ENCODE measurements around the gene CIAO1.
"Not testable (repeated sequence)": the region's sequence is repeated elsewhere in the genome, so short reads cannot be mapped to it uniquely, and the experiment has no call there.

CIAO1 gene

GRCh38 chr2:96250188-96250587 lies 15.8 kb upstream of the CIAO1 start:
- no peak for DNase-seq (ENCODE audit: low read depth)

- DNase-seq (ENCODE audit: low read depth) = no peak
Observed at GRCh38 chr2:96251721-96252292, 14.2 kb upstream of the CIAO1 start.

- DNase-seq (ENCODE audit: low read depth) = no peak
Observed at GRCh38 chr2:96252526-96252925, 13.5 kb upstream of the CIAO1 start.

GRCh38 chr2:96253006-96253405 lies 13.0 kb upstream of the CIAO1 start:
- DNase-seq (ENCODE audit: low read depth) = no peak

GRCh38 chr2:96254571-96254970 lies 11.5 kb upstream of the CIAO1 start:
- no peak for DNase-seq (ENCODE audit: low read depth)

GRCh38 chr2:96256611-96257113 lies 9.4 kb upstream of the CIAO1 start:
- DNase-seq (ENCODE audit: low read depth) = no peak

GRCh38 chr2:96257744-96258143 lies 8.3 kb upstream of the CIAO1 start:
- not testable (repeated sequence) for DNase-seq (ENCODE audit: low read depth)

- DNase-seq (ENCODE audit: low read depth) = no peak
Observed at GRCh38 chr2:96258166-96259022, 7.6 kb upstream of the CIAO1 start.

- no peak for DNase-seq (ENCODE audit: low read depth)
Observed at GRCh38 chr2:96259497-96259921, 6.5 kb upstream of the CIAO1 start.

- no peak for DNase-seq (ENCODE audit: low read depth)
Observed at GRCh38 chr2:96260387-96261260, 5.4 kb upstream of the CIAO1 start.

GRCh38 chr2:96261328-96262003 lies 4.6 kb upstream of the CIAO1 start:
- no peak for DNase-seq (ENCODE audit: low read depth)

GRCh38 chr2:96262306-96262705 lies 3.7 kb upstream of the CIAO1 start:
- DNase-seq (ENCODE audit: low read depth) = no peak

GRCh38 chr2:96264086-96264485 lies 1.9 kb upstream of the CIAO1 start:
- no peak for DNase-seq (ENCODE audit: low read depth)

GRCh38 chr2:96264656-96265348 lies 1.2 kb upstream of the CIAO1 start:
- DNase-seq (ENCODE audit: low read depth) = no peak

- DNase-seq (ENCODE audit: low read depth) = no peak
Observed at GRCh38 chr2:96265349-96265839, 631 bp upstream of the CIAO1 start.

- no peak for DNase-seq (ENCODE audit: low read depth)
Observed at GRCh38 chr2:96267159-96267971, 1.3 kb downstream of the CIAO1 start.

- DNase-seq (ENCODE audit: low read depth) = no peak
Observed at GRCh38 chr2:96271995-96272394, 6.0 kb downstream of the CIAO1 start.

GRCh38 chr2:96273763-96274162 lies 7.7 kb downstream of the CIAO1 start:
- DNase-seq (ENCODE audit: low read depth) = no peak

- no peak for DNase-seq (ENCODE audit: low read depth)
Observed at GRCh38 chr2:96274355-96275056, 8.5 kb downstream of the CIAO1 start.
